ENCODE results near the gene ANAPC1.
"Not testable (repeated sequence)": the region's sequence is repeated elsewhere in the genome, so short reads cannot be mapped to it uniquely, and the experiment has no call there.

DNA sequence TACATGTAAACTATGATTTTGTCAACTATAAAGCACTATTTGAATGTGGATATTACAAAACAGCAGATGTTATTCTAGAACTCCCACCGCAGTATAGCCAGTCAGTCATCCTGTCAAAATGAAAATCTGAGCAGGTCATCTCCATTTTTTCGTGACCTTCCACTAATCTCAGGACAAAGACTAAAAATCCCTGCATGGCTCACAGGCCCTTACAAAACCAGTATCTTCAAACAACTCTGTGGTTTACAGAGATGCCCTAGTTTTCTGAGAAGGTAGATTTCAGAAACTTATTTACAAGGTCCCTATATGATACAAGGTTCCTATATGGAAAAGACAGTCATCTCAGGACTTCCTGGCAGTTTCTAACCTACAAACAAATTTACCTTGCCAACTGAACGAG, 49.8 kb downstream of the ANAPC1 start:
- not testable (repeated sequence) for TF ChIP-seq POLR2A, POLR2AphosphoS5 (IDR thresholded peaks at IDR 0.05)
- TF ChIP-seq, protein P1, sequence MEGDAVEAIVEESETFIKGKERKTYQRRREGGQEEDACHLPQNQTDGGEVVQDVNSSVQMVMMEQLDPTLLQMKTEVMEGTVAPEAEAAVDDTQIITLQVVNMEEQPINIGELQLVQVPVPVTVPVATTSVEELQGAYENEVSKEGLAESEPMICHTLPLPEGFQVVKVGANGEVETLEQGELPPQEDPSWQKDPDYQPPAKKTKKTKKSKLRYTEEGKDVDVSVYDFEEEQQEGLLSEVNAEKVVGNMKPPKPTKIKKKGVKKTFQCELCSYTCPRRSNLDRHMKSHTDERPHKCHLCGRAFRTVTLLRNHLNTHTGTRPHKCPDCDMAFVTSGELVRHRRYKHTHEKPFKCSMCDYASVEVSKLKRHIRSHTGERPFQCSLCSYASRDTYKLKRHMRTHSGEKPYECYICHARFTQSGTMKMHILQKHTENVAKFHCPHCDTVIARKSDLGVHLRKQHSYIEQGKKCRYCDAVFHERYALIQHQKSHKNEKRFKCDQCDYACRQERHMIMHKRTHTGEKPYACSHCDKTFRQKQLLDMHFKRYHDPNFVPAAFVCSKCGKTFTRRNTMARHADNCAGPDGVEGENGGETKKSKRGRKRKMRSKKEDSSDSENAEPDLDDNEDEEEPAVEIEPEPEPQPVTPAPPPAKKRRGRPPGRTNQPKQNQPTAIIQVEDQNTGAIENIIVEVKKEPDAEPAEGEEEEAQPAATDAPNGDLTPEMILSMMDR (IDR thresholded peaks at IDR 0.05 in 8 of 11, conservative IDR thresholded peaks at IDR 0.05 in 3 of 11), result not testable (repeated sequence)

Measured in spleen (tissue), 7 donors.